ENCODE measurements around the gene SOX21.
A peak's percentile ranks its signal among the peaks of the same experiment; 100 is the strongest.

SOX21 gene

GRCh38 chr13:94664889-94665288 is 47.5 kb downstream of the SOX21 start:
- no peaks in the 10 kb centered on the region for H3K27me3 ChIP-seq (ENCODE audit: insufficient read depth, low read depth, severe bottlenecking)
- DNase-seq = no peak
- no peaks in the 10 kb centered on the region for H3K36me3 ChIP-seq
- no peaks in the 10 kb centered on the region for H3K9me3 ChIP-seq (ENCODE audit: severe bottlenecking)
- TF ChIP-seq, protein P1, sequence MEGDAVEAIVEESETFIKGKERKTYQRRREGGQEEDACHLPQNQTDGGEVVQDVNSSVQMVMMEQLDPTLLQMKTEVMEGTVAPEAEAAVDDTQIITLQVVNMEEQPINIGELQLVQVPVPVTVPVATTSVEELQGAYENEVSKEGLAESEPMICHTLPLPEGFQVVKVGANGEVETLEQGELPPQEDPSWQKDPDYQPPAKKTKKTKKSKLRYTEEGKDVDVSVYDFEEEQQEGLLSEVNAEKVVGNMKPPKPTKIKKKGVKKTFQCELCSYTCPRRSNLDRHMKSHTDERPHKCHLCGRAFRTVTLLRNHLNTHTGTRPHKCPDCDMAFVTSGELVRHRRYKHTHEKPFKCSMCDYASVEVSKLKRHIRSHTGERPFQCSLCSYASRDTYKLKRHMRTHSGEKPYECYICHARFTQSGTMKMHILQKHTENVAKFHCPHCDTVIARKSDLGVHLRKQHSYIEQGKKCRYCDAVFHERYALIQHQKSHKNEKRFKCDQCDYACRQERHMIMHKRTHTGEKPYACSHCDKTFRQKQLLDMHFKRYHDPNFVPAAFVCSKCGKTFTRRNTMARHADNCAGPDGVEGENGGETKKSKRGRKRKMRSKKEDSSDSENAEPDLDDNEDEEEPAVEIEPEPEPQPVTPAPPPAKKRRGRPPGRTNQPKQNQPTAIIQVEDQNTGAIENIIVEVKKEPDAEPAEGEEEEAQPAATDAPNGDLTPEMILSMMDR (IDR thresholded peaks at IDR 0.05; ENCODE audit: low read depth, low read length) = no peak
- no peak overlapping the region for H3K4me3 ChIP-seq (ENCODE audit: low read depth, low read length)
- H3K27ac ChIP-seq = no peak overlapping the region

DNA sequence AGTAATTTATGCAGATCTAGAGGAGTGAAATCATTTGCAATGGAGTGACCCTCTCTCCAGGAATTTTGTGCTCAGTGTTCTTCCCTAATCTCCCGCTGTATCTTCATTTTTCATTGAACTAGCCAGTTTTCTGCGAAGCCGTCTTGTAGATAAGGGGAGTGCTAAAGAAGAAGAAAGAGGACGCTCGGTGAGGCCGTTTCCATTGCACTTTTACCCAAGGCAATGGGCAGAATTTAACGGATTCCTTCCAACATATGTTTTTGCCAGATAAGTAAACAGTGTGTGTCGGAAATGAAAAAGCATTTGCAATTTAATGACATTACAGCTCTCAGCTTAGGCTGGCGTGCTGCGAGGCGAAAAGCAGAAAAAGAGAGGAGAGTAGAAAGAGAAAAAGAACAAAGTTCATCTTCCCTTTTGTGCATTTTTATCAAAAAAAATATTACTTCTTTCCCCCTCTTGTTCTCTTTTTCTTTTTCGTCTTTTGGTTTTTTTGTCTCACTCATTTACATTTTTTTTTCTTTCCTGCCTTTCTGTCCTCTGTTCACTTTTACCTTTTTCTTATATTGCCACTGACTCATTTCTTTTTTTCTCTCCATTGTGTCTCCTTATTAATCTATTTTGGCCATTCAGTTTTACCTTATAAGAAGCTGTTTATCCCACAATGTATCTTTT is 49.9 kb downstream of the SOX21 start:
- H3K27me3 ChIP-seq (ENCODE audit: insufficient read depth, low read depth, severe bottlenecking) = no peaks in the 10 kb centered on the region
- H3K4me3 ChIP-seq (ENCODE audit: low read depth, low read length) = no peak overlapping the region
- TF ChIP-seq, protein P1 (IDR thresholded peaks at IDR 0.05; ENCODE audit: low read depth, low read length) = no peak
- H3K9me3 ChIP-seq (ENCODE audit: severe bottlenecking) = no peaks in the 10 kb centered on the region
- DNase-seq = no peak
- no peaks in the 10 kb centered on the region for H3K36me3 ChIP-seq
- H3K27ac ChIP-seq = no peak overlapping the region

DNA sequence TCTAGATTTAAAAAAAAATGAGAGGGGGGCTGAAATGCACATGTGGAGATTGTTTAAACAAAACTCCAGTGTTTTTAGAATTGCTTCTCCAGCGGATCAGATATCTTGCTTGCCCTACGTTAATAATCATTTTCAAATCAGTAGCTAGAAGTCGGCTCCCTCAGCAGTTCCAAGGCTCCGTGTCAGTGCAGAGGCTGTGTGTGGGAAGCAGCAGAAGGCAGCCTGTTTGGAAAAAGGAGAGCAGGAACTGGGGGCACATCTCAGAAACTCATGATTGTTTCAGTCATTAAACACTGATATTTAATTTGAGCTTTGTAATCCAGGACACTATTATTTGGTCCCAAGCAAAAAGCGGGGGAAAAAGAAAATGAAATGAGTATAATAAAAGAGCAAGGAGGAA is 50.9 kb downstream of the SOX21 start:
- TF ChIP-seq, protein P1 (IDR thresholded peaks at IDR 0.05; ENCODE audit: low read depth, low read length) = no peak

DNA sequence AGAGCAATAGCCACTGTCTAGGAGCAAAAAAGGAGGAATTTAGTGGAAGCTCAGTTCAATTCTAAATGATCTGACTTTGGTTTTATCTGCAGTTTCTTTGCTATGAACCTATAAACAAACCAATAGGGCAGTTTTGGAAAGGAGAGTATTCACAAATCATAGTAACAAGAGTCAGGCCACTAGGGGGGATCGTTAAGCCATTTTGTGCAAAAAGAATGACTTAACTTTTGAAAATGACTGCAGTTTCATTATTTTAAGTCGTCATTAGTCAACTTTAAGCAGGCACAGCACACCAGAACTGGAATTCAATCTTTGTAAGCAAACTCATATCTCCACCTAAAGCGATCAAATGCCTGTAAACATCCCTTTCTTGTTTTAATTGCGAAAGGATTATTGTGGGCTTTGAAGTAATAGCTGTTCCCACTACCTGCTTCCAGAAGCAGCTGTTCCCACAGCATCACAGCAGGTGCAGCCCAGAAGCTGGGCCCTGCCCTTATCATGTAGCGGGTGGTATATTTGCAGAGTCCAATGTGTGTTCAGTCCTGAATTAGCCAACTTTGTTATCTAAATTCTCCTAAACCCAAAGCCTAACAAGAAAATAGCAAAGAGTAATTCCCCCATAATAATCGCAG is 51.5 kb downstream of the SOX21 start:
- no peak overlapping the region for H3K27ac ChIP-seq
- TF ChIP-seq, protein P1 (IDR thresholded peaks at IDR 0.05; ENCODE audit: low read depth, low read length) = peak; percentile 60
- no peak overlapping the region for H3K4me3 ChIP-seq (ENCODE audit: low read depth, low read length)
- no peaks in the 10 kb centered on the region for H3K9me3 ChIP-seq (ENCODE audit: severe bottlenecking)
- DNase-seq = peak; percentile 33
- H3K27me3 ChIP-seq (ENCODE audit: insufficient read depth, low read depth, severe bottlenecking) = no peaks in the 10 kb centered on the region
- no peaks in the 10 kb centered on the region for H3K36me3 ChIP-seq

More for the DNA sequence above, 50.9 kb downstream of the SOX21 start:
- no peaks in the 10 kb centered on the region for H3K36me3 ChIP-seq
- no peaks in the 10 kb centered on the region for H3K27me3 ChIP-seq (ENCODE audit: insufficient read depth, low read depth, severe bottlenecking)
- no peak overlapping the region for H3K4me3 ChIP-seq (ENCODE audit: low read depth, low read length)
- no peak for DNase-seq
- no peak overlapping the region for H3K27ac ChIP-seq
- H3K9me3 ChIP-seq (ENCODE audit: severe bottlenecking) = no peaks in the 10 kb centered on the region
